ENCODE results near the gene RAB28.

GRCh38 chr4:13478707-13479106 lies 5.4 kb downstream of the RAB28 start:
- TF ChIP-seq EZH2 (IDR thresholded peaks at IDR 0.05; ENCODE audit: borderline replicate concordance, low read depth, low read length) (no peak), RAD21 (CRISPR knock-in tag; conservative IDR thresholded peaks at IDR 0.05 in 1 of 2, IDR thresholded peaks at IDR 0.05 in 1 of 2) (no peak), HOXB6 (CRISPR knock-in tag; IDR thresholded peaks at IDR 0.05; ENCODE audit: borderline replicate concordance) (no peak)
